Keratinocyte (primary cell): Measurements from ENCODE around the gene AASS. TPM values are rescaled to one million over a fixed set of nuclear protein-coding genes. Genes with fewer than 3 reads are reported as not detected.

ENCODE experiments used
- DNase-seq: peaks from one replicate; pipeline ENCODE4 v3.0.0-alpha.2; 2011; ENCODE audit warnings: low read depth, missing footprints, low spot score
- FAIRE-seq: peaks from 2 replicates; lab custom pipeline; 2011; peaks lifted over from hg19 to GRCh38; lab: Jason Lieb, UNC
- H2AFZ ChIP-seq: 2 replicates; pipeline ENCODE4 v1.6.0; 2012; ENCODE audit warnings: low read length, control low read depth, inconsistent platforms; ENCODE audit not compliant: control insufficient read depth
- H3K27ac ChIP-seq: 2 replicates; pipeline ENCODE4 v1.5.1; 2011; ENCODE audit warnings: low read length; ENCODE audit not compliant: control insufficient read depth, insufficient read depth
- H3K27me3 ChIP-seq: 3 replicates; pipeline ENCODE4 v1.6.0; 2011; ENCODE audit warnings: low read length; ENCODE audit not compliant: control insufficient read depth, insufficient read depth; ENCODE audit errors: extremely low read depth
- H3K36me3 ChIP-seq, 2 experiments: 2 replicates in 1 of 2; 3 replicates in 1 of 2; pipeline ENCODE4 v1.5.1; 2011; ENCODE audit warnings: low read length in 2 of 2, mild to moderate bottlenecking in 1 of 2; ENCODE audit not compliant: control insufficient read depth in 2 of 2, insufficient read depth in 2 of 2; ENCODE audit errors: extremely low read depth in 1 of 2
- H3K4me1 ChIP-seq: 3 replicates; pipeline ENCODE4 v1.5.1; 2011; ENCODE audit warnings: low read length; ENCODE audit not compliant: control insufficient read depth, insufficient read depth; ENCODE audit errors: extremely low read depth
- H3K4me2 ChIP-seq: 3 replicates; pipeline ENCODE4 v1.6.0; 2011; ENCODE audit warnings: low read depth, low read length; ENCODE audit not compliant: control insufficient read depth, insufficient read depth; ENCODE audit errors: extremely low read depth
- H3K4me3 ChIP-seq, 3 experiments: fragments of 200-600 bp in 1 of 3; sonication (generic) in 1 of 3; 2 replicates in 2 of 3; 3 replicates in 1 of 3; pipeline ENCODE4 v1.5.1; 2011 to 2016; ENCODE audit warnings: low read length in 3 of 3, mild to moderate bottlenecking in 3 of 3, control low read depth in 2 of 3, inconsistent platforms in 1 of 3, low read depth in 1 of 3, mixed read lengths in 1 of 3, mixed run types in 1 of 3, moderate library complexity in 1 of 3; ENCODE audit not compliant: control insufficient read depth in 2 of 3, insufficient read depth in 2 of 3; ENCODE audit errors: extremely low read depth in 1 of 3
- H3K79me2 ChIP-seq: 2 replicates; pipeline ENCODE4 v1.6.0; 2012; ENCODE audit warnings: low read length; ENCODE audit not compliant: control insufficient read depth, insufficient read depth
- H3K9ac ChIP-seq: 3 replicates; pipeline ENCODE4 v1.6.0; 2011; ENCODE audit warnings: low read length; ENCODE audit not compliant: control insufficient read depth, insufficient read depth; ENCODE audit errors: extremely low read depth
- H3K9me1 ChIP-seq: 3 replicates; pipeline ENCODE4 v1.6.0; 2011; ENCODE audit warnings: low read length; ENCODE audit not compliant: control insufficient read depth, insufficient read depth; ENCODE audit errors: extremely low read depth
- H3K9me3 ChIP-seq: 2 replicates; pipeline ENCODE4 v1.5.1; 2012; ENCODE audit warnings: low read depth, low read length; ENCODE audit not compliant: control insufficient read depth
- H4K20me1 ChIP-seq: 3 replicates; pipeline ENCODE4 v1.6.0; 2011; ENCODE audit warnings: low read length; ENCODE audit not compliant: control insufficient read depth, insufficient read depth; ENCODE audit errors: extremely low read depth
- EZH2 ChIP-seq: IDR thresholded peaks from one replicate; pipeline ENCODE4 v1.6.1; 2012; ENCODE audit warnings: inconsistent platforms, mild to moderate bottlenecking, low read length, moderate library complexity
- dilution Hi-C: fragments of 300-500 bp; cut with MboI; formaldehyde crosslinking; loops from one replicate; pipeline ENCODE4 v1.7.0; 2020; ENCODE audit warnings: low sequenced_read_pairs; ENCODE audit not compliant: extremely low pct_ligation_motif_present
- polyA plus RNA-seq, 5 experiments: library from polyadenylated mRNA; depleted of rRNA in 3 of 5; stranded (reverse) in 3 of 5; stranded (forward) in 1 of 5; unstranded in 1 of 5; fragments of >200 nt; gene quantifications; 1 replicate in 1 of 5; 2 replicates in 3 of 5; 3 replicates in 1 of 5; pipeline versions ENCODE4 v1.2.1 to v1.2.3, GENCODE V29; 2011 to 2012; ENCODE audit warnings: missing spikeins in 2 of 5, low read depth in 1 of 5, low replicate concordance in 1 of 5
- TF ChIP-seq, protein P1 (sequence below), 3 experiments: IDR thresholded peaks in 1 of 3; conservative IDR thresholded peaks in 1 of 3; optimal IDR thresholded peaks in 1 of 3; 2 replicates in 2 of 3; 3 replicates in 1 of 3; pipeline versions ENCODE3 to v1.5.1; 2011; ENCODE audit warnings: low read length in 3 of 3, mild to moderate bottlenecking in 3 of 3, moderate library complexity in 2 of 3, control low read depth in 1 of 3, inconsistent platforms in 1 of 3; ENCODE audit not compliant: insufficient read depth in 2 of 3; ENCODE audit errors: extremely low read depth in 1 of 3

AASS gene
- polyA plus RNA-seq, 1 donor (not counting 4 experiments of a cell fraction or from before 2014, with no cell fraction given): 10.3 TPM

DNA sequence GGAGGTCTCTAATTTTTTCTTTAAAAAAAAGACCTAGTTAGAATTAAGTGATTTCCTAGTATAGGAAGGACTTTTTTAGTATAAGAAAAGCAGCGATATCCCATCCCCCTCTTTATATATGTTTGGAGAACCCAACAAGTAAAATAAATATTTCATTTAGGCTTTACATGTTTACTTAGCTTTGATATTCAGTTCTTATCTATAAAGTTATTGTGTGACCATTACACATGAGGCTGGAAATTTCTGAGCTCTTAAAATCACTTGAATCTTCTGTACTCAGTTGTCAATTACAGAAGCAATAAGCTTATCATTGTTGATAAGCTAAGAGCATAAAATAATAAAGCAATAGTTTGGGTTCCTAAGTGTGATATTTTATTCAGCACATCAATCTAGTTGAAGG lies 89.7 kb downstream of the AASS start:
- Histone ChIP-seq H3K27me3 (no peaks in the 10 kb centered on the region), H3K4me2 (no peak overlapping the region), H3K4me3 (no peak overlapping the region), H3K9me1 (no peaks in the 10 kb centered on the region), H2AFZ (no peak overlapping the region), H3K27ac (no peak overlapping the region), H4K20me1 (no peaks in the 10 kb centered on the region), H3K36me3 (peaks cover 0 to 5% of the 10 kb centered on the region in 2 experiments), H3K9ac (no peak overlapping the region), H3K4me1 (no peaks in the 10 kb centered on the region), H3K79me2 (no peaks in the 10 kb centered on the region), H3K9me3 (no peaks in the 10 kb centered on the region)
- dilution Hi-C loops: no loop called here
- FAIRE-seq (no peak), DNase-seq (no peak)
- TF ChIP-seq, protein P1, sequence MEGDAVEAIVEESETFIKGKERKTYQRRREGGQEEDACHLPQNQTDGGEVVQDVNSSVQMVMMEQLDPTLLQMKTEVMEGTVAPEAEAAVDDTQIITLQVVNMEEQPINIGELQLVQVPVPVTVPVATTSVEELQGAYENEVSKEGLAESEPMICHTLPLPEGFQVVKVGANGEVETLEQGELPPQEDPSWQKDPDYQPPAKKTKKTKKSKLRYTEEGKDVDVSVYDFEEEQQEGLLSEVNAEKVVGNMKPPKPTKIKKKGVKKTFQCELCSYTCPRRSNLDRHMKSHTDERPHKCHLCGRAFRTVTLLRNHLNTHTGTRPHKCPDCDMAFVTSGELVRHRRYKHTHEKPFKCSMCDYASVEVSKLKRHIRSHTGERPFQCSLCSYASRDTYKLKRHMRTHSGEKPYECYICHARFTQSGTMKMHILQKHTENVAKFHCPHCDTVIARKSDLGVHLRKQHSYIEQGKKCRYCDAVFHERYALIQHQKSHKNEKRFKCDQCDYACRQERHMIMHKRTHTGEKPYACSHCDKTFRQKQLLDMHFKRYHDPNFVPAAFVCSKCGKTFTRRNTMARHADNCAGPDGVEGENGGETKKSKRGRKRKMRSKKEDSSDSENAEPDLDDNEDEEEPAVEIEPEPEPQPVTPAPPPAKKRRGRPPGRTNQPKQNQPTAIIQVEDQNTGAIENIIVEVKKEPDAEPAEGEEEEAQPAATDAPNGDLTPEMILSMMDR (optimal IDR thresholded peaks at IDR 0.05 in 1 of 3, IDR thresholded peaks at IDR 0.05 in 1 of 3, conservative IDR thresholded peaks at IDR 0.05 in 1 of 3; ENCODE audit: extremely low read depth in 1 of 3, insufficient read depth in 2 of 3, low read length in 3 of 3): no peak
- no peak for TF ChIP-seq EZH2

GRCh38 chr7:122046402-122046801 lies 97.6 kb downstream of the AASS start:
- Histone ChIP-seq H3K4me2 (no peak overlapping the region), H3K79me2 (no peaks in the 10 kb centered on the region), H3K9me3 (no peaks in the 10 kb centered on the region), H3K27ac (no peak overlapping the region), H3K36me3 (peaks cover 3 to 4% of the 10 kb centered on the region in 2 experiments), H3K9ac (no peak overlapping the region), H2AFZ (no peak overlapping the region), H3K27me3 (no peaks in the 10 kb centered on the region), H4K20me1 (no peaks in the 10 kb centered on the region), H3K4me3 (no peak overlapping the region), H3K9me1 (no peaks in the 10 kb centered on the region), H3K4me1 (no peaks in the 10 kb centered on the region)
- DNase-seq: no peak
- dilution Hi-C loops: no loop called here
- no peak for FAIRE-seq
- no peak for TF ChIP-seq EZH2
- TF ChIP-seq, protein P1 (optimal IDR thresholded peaks at IDR 0.05 in 1 of 3, IDR thresholded peaks at IDR 0.05 in 1 of 3, conservative IDR thresholded peaks at IDR 0.05 in 1 of 3; ENCODE audit: extremely low read depth in 1 of 3, insufficient read depth in 2 of 3, low read length in 3 of 3): no peak
